Loucy (cell line): ENCODE measurements around the gene JAM2.

Experiments used
- EZH2phosphoT487 ChIP-seq: fragments of 200-600 bp; IDR thresholded peaks from 2 replicates; pipeline ENCODE4 v1.6.1; 2018; ENCODE audit warnings: antibody characterized with exemption, mild to moderate bottlenecking, moderate library complexity, borderline replicate concordance
- TF ChIP-seq, protein P1 (sequence below): fragments of 200-600 bp; sonication (generic); conservative IDR thresholded peaks from 2 replicates; pipeline ENCODE4 v1.5.1; 2014; ENCODE audit warnings: mild to moderate bottlenecking, antibody characterized with exemption, low read length

DNA sequence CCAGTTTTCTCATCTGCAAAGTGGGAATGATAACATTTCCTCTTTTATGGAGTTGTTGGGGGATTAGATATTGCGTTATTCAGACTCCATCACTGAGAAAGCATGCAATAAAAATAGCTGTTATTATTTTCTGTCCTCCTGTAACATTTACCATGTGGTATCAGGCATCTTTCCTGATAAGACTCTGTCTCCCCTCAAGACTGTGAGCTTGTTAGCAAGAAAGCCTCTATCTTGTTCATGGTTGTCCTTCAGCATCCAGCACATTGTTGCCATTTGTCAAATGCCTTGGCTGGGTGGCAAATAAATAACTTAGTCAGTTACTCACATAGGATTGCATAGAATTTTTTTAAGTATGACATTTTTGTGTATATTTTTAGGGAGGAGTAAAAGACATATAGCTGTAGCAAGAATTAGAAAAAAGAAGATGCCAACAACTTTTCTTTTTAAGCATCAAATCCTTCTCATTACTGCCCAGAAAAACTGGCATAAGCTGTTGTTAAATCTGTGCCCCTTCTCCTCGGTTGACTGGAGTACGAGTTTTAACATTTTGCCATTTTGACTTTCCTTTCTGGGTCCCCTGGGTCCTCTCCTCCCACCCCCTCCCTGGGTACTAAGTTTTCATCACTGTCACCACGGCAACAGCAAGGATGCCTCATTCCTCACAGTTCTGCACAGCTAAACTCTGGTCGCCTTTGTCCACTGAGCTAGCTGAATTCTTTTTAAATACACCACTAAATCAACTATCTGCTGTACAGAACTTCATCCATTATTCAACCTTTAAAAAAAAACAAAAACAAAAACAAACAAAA is 1.0 kb upstream of the JAM2 start:
- TF ChIP-seq, protein P1, sequence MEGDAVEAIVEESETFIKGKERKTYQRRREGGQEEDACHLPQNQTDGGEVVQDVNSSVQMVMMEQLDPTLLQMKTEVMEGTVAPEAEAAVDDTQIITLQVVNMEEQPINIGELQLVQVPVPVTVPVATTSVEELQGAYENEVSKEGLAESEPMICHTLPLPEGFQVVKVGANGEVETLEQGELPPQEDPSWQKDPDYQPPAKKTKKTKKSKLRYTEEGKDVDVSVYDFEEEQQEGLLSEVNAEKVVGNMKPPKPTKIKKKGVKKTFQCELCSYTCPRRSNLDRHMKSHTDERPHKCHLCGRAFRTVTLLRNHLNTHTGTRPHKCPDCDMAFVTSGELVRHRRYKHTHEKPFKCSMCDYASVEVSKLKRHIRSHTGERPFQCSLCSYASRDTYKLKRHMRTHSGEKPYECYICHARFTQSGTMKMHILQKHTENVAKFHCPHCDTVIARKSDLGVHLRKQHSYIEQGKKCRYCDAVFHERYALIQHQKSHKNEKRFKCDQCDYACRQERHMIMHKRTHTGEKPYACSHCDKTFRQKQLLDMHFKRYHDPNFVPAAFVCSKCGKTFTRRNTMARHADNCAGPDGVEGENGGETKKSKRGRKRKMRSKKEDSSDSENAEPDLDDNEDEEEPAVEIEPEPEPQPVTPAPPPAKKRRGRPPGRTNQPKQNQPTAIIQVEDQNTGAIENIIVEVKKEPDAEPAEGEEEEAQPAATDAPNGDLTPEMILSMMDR, result no peak
- TF ChIP-seq EZH2phosphoT487, result no peak
